ENCODE data around the gene SOX18.

The SOX18 gene

DNA sequence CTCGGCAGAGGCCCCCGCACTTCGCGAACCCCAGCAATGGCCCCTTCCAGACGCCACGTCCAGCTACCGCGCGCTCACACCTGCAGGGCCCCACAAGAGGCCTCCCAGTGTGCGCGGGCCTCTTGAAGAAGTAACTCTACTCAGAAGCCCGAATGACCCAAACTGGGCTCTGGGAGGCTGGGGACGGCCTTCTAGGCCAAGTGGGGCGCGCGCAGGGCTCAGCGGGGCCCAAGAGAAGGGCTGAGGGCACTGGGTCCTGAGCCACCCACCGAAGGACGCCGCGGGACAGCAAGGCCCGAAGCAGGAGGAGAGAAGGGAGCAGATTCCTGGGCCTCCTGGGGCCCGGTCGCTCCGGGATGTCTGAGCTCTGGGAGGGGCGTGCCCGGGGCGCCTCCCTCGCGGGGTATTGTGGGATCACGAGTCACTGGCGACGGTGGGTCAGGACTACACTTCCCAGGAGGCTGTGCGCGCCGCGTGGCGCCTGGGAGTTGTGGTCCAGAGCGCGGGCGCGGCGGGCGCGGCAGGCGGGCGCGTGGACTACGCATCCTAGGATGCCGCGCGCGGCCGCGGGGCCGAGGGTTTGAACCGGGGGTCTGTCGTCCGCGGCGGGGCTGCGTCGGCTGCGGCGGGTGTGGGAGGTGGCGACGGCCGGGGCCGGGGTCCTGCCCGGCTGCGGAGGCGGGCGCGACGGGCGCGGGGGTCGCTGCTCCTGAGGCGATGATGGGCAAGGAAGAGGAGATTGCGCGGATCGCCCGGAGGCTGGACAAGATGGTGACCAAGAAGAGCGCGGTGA, 13.4 kb upstream of the SOX18 start, which contains the start of gene TCEA2:
Gene TCEA2, plus strand, starts transcription at position 603 of the 793 bp plus-strand sequence. Its CDS starts 115 bp downstream, at position 718.
- peak within 1 kb of the TSS; percentile 80 to 97 (median 92) for H3K4me3 ChIP-seq
- no peaks in the 10 kb centered on the region for H3K9me3 ChIP-seq (replicated peaks in 1 of 11)
- H3K9ac ChIP-seq: peak within 1 kb of the TSS; percentile 81 to 93 (median 86)
- peaks cover 0 to 24% (median 8%) of the 10 kb centered on the region in 11 experiments; a peak in 12 of 22 replicates for H4K20me1 ChIP-seq
- no peak for TF ChIP-seq Cebpa-rat (IDR thresholded peaks at IDR 0.05)
- peaks cover 52 to 64% (median 60%) of the 10 kb centered on the region in 10 experiments for H3K4me1 ChIP-seq
- H3K27me3 ChIP-seq: no peaks in the 10 kb centered on the region
- H3K27ac ChIP-seq: peak within 1 kb of the TSS; percentile 66 to 84 (median 79)
- H3K4me2 ChIP-seq: peak within 1 kb of the TSS; percentile 92 to 100 (median 98)
- no peaks in the 10 kb centered on the region for H3K36me3 ChIP-seq

DNA sequence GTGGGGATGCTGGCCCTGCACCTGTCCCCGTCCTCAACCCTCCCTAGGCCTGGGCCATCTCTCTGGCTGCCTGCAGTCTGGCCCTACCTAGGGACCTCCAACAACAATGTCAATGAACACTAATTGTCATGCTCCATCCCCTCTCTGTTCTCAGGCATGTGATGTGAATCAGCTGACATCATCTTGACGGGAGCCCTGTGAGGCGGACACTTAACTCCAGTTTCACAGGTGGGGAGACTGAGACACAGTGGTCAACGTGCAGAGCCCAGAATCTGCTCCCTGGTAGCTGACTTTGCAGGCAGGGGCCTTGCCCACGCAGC, 12.8 kb upstream of the SOX18 start:
- H3K9ac ChIP-seq: peak overlapping the region; percentile 81 to 93 (median 86); a peak in 21 of 22 replicates
- no peaks in the 10 kb centered on the region for H3K9me3 ChIP-seq (replicated peaks in 1 of 11)
- H3K27me3 ChIP-seq: no peaks in the 10 kb centered on the region
- H3K36me3 ChIP-seq: no peaks in the 10 kb centered on the region
- H3K4me2 ChIP-seq: peak overlapping the region; percentile 92 to 100 (median 98)
- peak overlapping the region in 9 of 10 experiments; percentile 80 to 97 (median 92); a peak in 17 of 20 replicates for H3K4me3 ChIP-seq
- no peak for TF ChIP-seq Cebpa-rat (IDR thresholded peaks at IDR 0.05)
- H4K20me1 ChIP-seq: peaks cover 0 to 24% (median 8%) of the 10 kb centered on the region in 11 experiments; a peak in 12 of 22 replicates
- peak overlapping the region in 10 of 11 experiments; percentile 67 to 84 (median 80); a peak in 18 of 22 replicates for H3K27ac ChIP-seq
- peaks cover 52 to 65% (median 60%) of the 10 kb centered on the region in 10 experiments for H3K4me1 ChIP-seq

DNA sequence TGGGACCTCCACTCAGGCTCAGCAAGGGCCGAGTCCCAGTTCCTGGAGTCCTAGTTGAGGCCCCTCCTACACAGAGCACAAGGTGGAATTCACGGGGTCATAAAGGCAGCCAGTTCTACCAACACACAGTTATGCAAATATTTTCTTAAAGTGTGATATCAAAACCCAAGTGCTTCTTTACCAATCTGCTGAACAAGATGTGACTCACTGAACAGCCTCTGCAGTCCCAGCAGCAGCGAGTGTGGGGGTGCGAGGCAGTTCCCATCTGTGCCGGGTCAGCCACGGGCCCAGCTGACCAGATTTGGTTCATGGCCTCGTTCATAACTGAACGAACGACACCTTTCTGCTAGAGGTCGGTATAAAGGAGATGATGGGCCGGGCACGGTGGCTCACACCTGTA, 9.1 kb upstream of the SOX18 start:
- H3K4me3 ChIP-seq: no peak overlapping the region
- TF ChIP-seq Cebpa-rat (IDR thresholded peaks at IDR 0.05): no peak
- peaks cover 0 to under 1% (median 0%) of the 10 kb centered on the region in 11 experiments; a peak in 2 of 22 replicates for H4K20me1 ChIP-seq
- H3K27ac ChIP-seq: no peak overlapping the region
- H3K36me3 ChIP-seq: no peaks in the 10 kb centered on the region
- peaks cover 50 to 65% (median 60%) of the 10 kb centered on the region in 10 experiments for H3K4me1 ChIP-seq
- H3K4me2 ChIP-seq: peak overlapping the region in 10 of 11 experiments; percentile 69 to 92 (median 82); a peak in 13 of 22 replicates
- H3K9ac ChIP-seq: peak overlapping the region in 4 of 11 experiments; percentile 19 to 41 (median 27); a peak in 4 of 22 replicates
- peaks cover 0 to 20% (median 10%) of the 10 kb centered on the region in 11 experiments; a peak in 14 of 22 replicates for H3K27me3 ChIP-seq
- no peaks in the 10 kb centered on the region for H3K9me3 ChIP-seq (replicated peaks in 1 of 11)

DNA sequence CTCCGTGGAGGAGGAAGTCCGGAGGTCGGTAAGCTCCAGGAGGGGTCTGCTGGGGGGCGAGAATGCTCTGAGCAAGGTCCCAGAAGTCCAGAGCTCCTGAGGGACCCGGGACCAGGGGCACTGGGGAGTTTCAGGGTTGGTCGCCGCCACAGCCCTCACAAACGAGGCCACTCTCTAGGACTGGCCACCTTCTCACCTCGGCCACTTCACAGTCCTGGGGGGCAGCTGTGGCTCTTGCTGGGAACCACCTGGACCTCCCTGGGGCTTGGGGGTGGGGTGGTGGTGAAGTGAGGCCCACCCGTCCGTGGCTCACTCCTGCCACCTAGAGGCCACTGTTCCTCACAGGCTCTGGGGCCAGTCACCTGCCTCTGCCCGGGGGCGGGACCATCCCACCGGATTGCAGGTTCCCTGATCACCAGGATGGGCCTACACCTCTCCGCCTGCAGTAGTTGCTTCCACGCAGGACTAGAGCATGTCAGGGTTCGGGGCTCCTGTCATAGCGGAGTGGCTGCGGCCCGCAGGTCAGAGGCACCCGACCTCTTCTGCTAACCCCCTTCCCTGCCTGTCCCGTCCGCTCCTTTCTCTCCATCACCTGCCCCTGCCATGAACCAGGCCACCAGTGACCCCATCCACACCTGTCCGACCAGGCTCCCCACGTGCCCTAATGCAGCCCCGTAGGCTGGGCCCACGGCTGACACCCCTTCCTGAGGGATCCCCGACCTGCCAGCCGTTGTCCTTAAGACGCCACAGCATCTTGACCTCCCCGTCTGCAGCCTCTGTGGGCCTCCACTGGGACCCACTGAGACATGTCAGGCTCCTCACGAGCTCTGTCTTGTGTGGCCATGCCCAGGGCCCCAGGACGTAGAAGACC, 8.4 kb upstream of the SOX18 start:
- Histone ChIP-seq H3K27ac (peak overlapping the region in 4 of 11 experiments; percentile 6 to 26 (median 17); a peak in 5 of 22 replicates), H3K9ac (peak overlapping the region in 8 of 11 experiments; percentile 19 to 52 (median 36); a peak in 9 of 22 replicates), H3K27me3 (peaks cover 3 to 27% (median 16%) of the 10 kb centered on the region in 11 experiments; a peak in 19 of 22 replicates), H3K4me2 (peak overlapping the region; percentile 46 to 92 (median 81)), H3K9me3 (replicated peaks in 1 of 11) (no peaks in the 10 kb centered on the region), H3K36me3 (no peaks in the 10 kb centered on the region), H3K4me3 (no peak overlapping the region; a peak in 1 of 20 replicates), H4K20me1 (no peaks in the 10 kb centered on the region; a peak in 1 of 22 replicates), H3K4me1 (peaks cover 51 to 69% (median 64%) of the 10 kb centered on the region in 10 experiments)
- no peak for TF ChIP-seq Cebpa-rat (IDR thresholded peaks at IDR 0.05)

DNA sequence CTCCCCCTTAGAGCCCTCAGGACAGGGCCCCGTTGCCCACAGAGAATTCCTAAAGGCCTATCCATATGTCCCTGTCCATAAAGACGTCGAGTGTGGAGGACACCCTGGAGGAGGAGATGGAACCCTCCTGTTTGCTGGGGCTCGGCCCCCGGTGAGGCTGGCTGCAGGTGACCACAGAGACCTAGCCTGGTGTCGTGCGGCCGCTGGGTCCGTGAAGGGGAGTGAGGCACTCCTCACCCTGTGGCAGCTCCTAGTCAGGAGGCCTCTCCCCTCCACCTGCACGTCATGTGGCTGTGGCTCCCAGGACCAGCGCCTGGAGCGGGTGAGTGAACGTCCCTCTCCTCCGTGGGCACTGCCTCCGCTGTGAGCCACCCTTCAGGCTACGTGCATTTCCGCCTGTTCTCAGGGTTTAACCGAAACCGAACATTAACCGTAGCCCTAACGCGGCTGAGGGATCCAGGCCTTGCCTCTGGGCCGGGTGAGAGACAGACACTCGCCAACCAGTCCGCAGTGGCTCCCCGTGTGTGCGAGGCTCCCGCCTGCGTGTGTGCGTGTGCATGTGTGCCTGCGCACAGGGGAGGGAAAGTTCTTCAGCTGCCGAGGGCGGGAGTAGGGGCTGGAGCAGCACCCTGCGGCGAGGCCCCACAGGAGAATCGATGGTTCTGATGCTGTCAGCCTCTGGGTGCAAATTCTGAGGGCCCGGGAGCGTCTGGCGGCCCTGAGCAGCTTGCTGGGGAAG, 7.6 kb upstream of the SOX18 start:
- peak overlapping the region; percentile 46 to 92 (median 81) for H3K4me2 ChIP-seq
- H3K4me1 ChIP-seq: peaks cover 45 to 68% (median 62%) of the 10 kb centered on the region in 10 experiments
- H3K36me3 ChIP-seq: no peaks in the 10 kb centered on the region
- H3K4me3 ChIP-seq: no peak overlapping the region
- H3K27me3 ChIP-seq: peaks cover 11 to 35% (median 24%) of the 10 kb centered on the region in 11 experiments; a peak in 20 of 22 replicates
- no peaks in the 10 kb centered on the region; a peak in 1 of 22 replicates for H4K20me1 ChIP-seq
- H3K27ac ChIP-seq: peak overlapping the region in 4 of 11 experiments; percentile 6 to 26 (median 17); a peak in 5 of 22 replicates
- H3K9ac ChIP-seq: peak overlapping the region in 8 of 11 experiments; percentile 11 to 52 (median 31); a peak in 9 of 22 replicates
- H3K9me3 ChIP-seq (replicated peaks in 1 of 11): no peaks in the 10 kb centered on the region
- TF ChIP-seq Cebpa-rat (IDR thresholded peaks at IDR 0.05): no peak

DNA sequence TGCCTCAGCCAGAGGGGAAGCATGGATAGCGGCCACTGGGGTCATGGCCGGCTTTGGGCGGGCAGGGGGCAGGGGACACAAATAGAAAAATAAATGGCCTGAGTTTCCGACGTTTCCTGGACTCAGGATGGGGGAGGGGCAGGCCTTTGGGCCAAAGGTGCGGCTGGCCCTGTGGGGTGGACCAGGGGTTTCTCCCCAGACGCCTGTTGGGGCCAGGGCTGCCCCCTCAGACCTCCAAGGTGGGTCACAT, 7.1 kb upstream of the SOX18 start:
- no peaks in the 10 kb centered on the region for H3K9me3 ChIP-seq (replicated peaks in 1 of 11)

DNA sequence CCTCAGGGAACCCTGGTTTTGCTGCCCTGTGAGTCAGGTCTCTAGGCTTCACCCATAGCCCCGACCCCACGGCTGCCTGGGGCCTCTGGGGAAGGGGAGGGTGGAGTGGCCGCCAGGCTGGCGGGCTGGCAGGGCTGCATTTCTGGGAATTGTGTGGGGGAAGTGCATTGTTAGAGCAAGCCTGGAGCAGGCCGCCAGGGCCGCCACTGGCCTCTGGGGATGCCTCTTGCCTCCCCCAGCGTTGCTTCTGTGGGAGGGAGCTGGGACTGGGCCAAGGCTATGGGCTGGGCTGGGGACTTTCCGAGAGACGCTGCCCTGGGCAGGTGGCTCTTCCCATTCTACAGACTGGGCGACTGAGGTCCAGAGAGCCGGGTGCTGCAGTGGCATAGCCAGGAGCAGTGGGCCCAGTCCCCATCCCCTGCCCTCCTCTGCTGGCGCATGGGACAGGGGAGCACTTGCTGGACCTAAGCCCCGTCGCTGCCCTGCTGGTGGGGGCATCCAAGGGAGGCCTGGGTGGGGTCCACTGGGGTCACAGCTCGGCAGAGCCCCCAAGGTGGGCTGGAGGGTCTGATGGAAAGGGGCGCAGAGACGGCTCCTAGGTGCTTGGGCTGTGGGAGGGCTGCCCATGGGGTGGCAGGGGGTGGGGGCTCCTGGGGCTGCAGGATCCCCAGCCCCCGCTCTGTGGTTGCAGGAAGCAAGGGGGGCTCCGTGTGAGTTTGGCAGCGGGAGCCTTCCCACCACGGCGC, 6.6 kb upstream of the SOX18 start:
- Histone ChIP-seq H3K4me3 (no peak overlapping the region), H3K27me3 (peaks cover 21 to 45% (median 34%) of the 10 kb centered on the region in 11 experiments), H3K36me3 (no peaks in the 10 kb centered on the region), H3K4me2 (peak overlapping the region; percentile 46 to 92 (median 81)), H4K20me1 (no peaks in the 10 kb centered on the region; a peak in 1 of 22 replicates), H3K9ac (peak overlapping the region in 9 of 11 experiments; percentile 2 to 52 (median 22); a peak in 5 of 22 replicates), H3K9me3 (replicated peaks in 1 of 11) (no peaks in the 10 kb centered on the region), H3K27ac (peak overlapping the region in 2 of 11 experiments; percentile 29 to 30; a peak in 2 of 22 replicates), H3K4me1 (peaks cover 43 to 75% (median 69%) of the 10 kb centered on the region in 10 experiments)
- no peak for TF ChIP-seq Cebpa-rat (IDR thresholded peaks at IDR 0.05)

More for the DNA sequence above, 7.1 kb upstream of the SOX18 start:
- H4K20me1 ChIP-seq: no peaks in the 10 kb centered on the region; a peak in 1 of 22 replicates
- no peak for TF ChIP-seq Cebpa-rat (IDR thresholded peaks at IDR 0.05)
- H3K27ac ChIP-seq: peak overlapping the region in 1 of 11 experiments; percentile 26; a peak in 1 of 22 replicates
- H3K27me3 ChIP-seq: peaks cover 16 to 40% (median 29%) of the 10 kb centered on the region in 11 experiments; a peak in 21 of 22 replicates
- H3K4me1 ChIP-seq: peaks cover 43 to 70% (median 64%) of the 10 kb centered on the region in 10 experiments
- H3K9ac ChIP-seq: peak overlapping the region in 3 of 11 experiments; percentile 11 to 52 (median 51); a peak in 3 of 22 replicates
- H3K4me3 ChIP-seq: no peak overlapping the region
- H3K4me2 ChIP-seq: peak overlapping the region; percentile 46 to 92 (median 81)
- H3K36me3 ChIP-seq: no peaks in the 10 kb centered on the region

Measured in BLaER1 treated with 17β-estradiol and CSF1 and Interleukin-3, amounts not matched to agents 10 nM and 100 nM (cell line).